Measurements from ENCODE around the gene TACC3. TPM values are rescaled to one million over a fixed set of nuclear protein-coding genes. Genes with fewer than 3 reads are reported as not detected.
A peak's percentile ranks its signal among the peaks of the same experiment; 100 is the strongest.

Gene TACC3
- total and polyA plus RNA-seq, 12 donors = 2.3 to 16.2 (median 4.8) TPM

DNA sequence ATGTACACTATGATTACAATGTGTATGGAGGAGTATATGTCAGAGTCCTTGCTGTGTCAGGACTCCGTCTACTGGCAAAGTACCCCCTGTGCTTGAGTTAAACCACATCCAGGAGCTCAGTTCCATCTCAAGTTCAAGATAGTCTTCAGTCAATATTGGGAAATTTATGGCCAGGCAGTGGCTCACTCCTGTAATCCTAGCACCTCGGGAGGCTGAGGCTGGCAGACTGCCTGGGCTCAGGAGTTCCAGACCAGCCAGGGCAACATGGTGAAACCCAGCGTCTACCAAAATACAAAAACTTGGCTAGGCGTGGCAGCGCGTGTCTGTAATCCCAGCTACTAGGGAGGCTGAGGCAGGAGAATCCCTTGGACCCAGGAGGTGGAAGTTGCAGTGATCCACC lies 15.0 kb upstream of the TACC3 start:
- Histone ChIP-seq H3K9me3 (no peaks in the 10 kb centered on the region), H3K27me3 (no peaks in the 10 kb centered on the region), H3K27ac (no peak overlapping the region), H3K36me3 (peaks cover 0 to 67% (median 5%) of the 10 kb centered on the region in 9 donors), H3K4me3 (no peak overlapping the region), H3K4me1 (peaks cover 5 to 39% (median 15%) of the 10 kb centered on the region in 9 donors)
- ATAC-seq = no peak
- DNase-seq = no peak
- TF ChIP-seq, protein P1, sequence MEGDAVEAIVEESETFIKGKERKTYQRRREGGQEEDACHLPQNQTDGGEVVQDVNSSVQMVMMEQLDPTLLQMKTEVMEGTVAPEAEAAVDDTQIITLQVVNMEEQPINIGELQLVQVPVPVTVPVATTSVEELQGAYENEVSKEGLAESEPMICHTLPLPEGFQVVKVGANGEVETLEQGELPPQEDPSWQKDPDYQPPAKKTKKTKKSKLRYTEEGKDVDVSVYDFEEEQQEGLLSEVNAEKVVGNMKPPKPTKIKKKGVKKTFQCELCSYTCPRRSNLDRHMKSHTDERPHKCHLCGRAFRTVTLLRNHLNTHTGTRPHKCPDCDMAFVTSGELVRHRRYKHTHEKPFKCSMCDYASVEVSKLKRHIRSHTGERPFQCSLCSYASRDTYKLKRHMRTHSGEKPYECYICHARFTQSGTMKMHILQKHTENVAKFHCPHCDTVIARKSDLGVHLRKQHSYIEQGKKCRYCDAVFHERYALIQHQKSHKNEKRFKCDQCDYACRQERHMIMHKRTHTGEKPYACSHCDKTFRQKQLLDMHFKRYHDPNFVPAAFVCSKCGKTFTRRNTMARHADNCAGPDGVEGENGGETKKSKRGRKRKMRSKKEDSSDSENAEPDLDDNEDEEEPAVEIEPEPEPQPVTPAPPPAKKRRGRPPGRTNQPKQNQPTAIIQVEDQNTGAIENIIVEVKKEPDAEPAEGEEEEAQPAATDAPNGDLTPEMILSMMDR (IDR thresholded peaks at IDR 0.05) = no peak
- intact Hi-C loops (cut with DNase I) = no loop called here
- 93 to 95% methylated on average over 6 of the region's 6 CpGs for WGBS, 2 donors

DNA sequence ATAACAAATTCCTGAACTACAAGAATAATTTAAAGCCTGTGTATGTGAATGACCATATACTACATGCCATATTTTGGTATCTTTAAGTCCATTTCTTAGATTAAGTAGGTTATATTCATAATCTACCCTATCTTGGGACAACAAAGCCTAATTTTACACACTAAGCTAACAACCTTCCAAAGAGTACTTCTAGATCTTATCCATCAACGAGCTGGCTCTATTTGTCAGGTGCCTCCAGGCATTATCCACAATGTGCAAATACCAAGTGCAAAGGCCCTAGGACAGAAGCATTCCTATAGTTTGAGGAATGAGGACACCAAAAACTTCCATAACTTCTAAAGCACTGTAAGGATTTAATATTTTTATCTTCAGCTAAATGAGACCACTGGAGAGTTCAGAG lies 12.7 kb upstream of the TACC3 start:
- 28 to 44% methylated on average over 1 of the region's 1 CpG for WGBS, 2 donors
- H3K4me1 ChIP-seq = peaks cover 8 to 44% (median 22%) of the 10 kb centered on the region in 9 donors
- TF ChIP-seq, protein P1 (IDR thresholded peaks at IDR 0.05) = no peak
- no peak overlapping the region for H3K4me3 ChIP-seq
- H3K9me3 ChIP-seq = no peaks in the 10 kb centered on the region
- no peak for ATAC-seq
- DNase-seq = no peak
- H3K36me3 ChIP-seq = peaks cover 0 to 45% (median under 1%) of the 10 kb centered on the region in 9 donors
- H3K27me3 ChIP-seq = no peaks in the 10 kb centered on the region
- no peak overlapping the region for H3K27ac ChIP-seq
- intact Hi-C loops (cut with DNase I) = no loop called here

DNA sequence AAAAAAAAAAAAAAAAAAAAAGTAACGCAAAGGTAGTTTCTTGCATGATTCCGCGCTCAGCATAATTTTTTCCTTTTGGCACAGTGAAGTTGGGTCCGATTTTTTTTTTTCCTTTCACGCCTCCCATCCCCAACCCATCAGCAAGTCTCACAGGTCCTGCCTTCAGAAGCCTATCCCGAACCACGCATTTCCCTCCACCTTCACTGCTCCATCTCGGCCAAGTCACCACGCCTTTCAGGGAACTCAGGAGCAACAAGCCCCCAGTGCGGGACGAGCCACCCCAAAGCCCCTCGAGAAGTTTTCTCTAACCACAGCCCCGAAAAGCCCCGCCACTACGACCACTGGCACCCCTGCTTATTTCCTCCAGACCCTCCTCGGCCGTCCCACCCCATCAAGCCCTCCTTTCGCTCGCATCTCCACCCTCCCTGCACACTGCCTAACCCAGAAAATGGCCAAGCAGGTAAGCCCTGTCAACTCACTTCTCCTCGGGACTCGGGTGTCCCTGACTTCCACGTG lies 10.2 kb upstream of the TACC3 start:
- H3K9me3 ChIP-seq = no peaks in the 10 kb centered on the region
- H3K4me1 ChIP-seq = peaks cover 11 to 67% (median 36%) of the 10 kb centered on the region in 9 donors
- peak overlapping the region; percentile 70 to 98 (median 92) for H3K4me3 ChIP-seq
- DNase-seq (no peak), ATAC-seq (no peak)
- peak overlapping the region; percentile 99 to 100 (median 100) for H3K27ac ChIP-seq
- 16 to 17% methylated on average over 22 of the region's 22 CpGs for WGBS, 2 donors
- peaks cover 0 to 28% (median 0%) of the 10 kb centered on the region in 9 donors for H3K36me3 ChIP-seq
- no peaks in the 10 kb centered on the region for H3K27me3 ChIP-seq
- intact Hi-C loops (cut with DNase I) = no loop called here
- TF ChIP-seq, protein P1 (IDR thresholded peaks at IDR 0.05) = no peak

DNA sequence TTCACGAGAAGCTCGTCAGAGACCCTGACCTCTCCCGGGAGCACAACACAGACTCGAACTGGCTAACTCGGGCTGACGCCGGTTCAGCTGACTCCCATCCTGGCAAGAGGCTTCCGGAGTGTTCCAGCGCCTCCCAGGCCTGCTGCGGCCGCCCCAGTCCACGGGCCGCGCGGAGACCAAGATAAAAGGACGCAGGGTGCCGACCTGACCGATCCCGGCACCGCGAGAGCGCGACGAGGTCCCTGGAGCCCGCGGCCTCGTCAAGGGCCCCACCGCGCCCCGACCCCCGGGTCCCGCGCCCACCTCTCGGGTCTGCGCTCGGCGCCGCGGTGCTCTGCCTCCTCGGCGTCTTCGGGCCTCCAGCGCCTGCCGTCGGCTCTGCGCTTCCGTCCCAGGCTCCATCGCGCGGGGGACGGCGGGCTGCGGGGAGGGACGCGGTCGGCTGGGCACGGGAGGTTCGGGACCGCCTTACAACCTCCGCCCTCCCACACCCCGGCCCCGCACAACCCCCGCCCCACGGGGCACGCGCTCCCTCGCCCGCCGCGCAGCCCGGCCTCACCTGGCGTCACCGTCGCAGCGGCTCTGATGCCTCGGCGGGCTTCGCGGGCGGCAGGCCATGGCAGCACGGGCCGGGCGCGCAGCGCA lies 9.6 kb upstream of the TACC3 start:
- TF ChIP-seq, protein P1 (IDR thresholded peaks at IDR 0.05) = no peak
- DNase-seq = peak in 1 of 2 donors; percentile 59
- Histone ChIP-seq H3K9me3 (no peaks in the 10 kb centered on the region), H3K27ac (peak overlapping the region; percentile 99 to 100 (median 100)), H3K27me3 (no peaks in the 10 kb centered on the region), H3K36me3 (peaks cover 0 to 28% (median 2%) of the 10 kb centered on the region in 9 donors), H3K4me1 (peaks cover 11 to 67% (median 36%) of the 10 kb centered on the region in 9 donors), H3K4me3 (peak overlapping the region; percentile 70 to 98 (median 92))
- intact Hi-C loops (cut with DNase I) = loop anchor here in 1 of 10 donors (1.0 kb wide), 1 partner anchor 10 kb away; the partner anchor contains the start of genes TACC3 and TMEM129
- 0% methylated on average over 85 of the region's 85 CpGs for WGBS, 2 donors
- peak; percentile 13 to 47 (median 24) for ATAC-seq

Data from heart right ventricle (tissue), 16 donors.